Memory B cell (primary cell): Measurements from ENCODE around the gene ITPKC.

Experiments
- ATAC-seq: fragments of 150-1000 bp; cut with Tn5 transposase; 2 replicates; pipeline ENCODE4 v1.10.0; 2021; ENCODE audit warnings: low read depth, mild to moderate bottlenecking, moderate library complexity
- DNase-seq, 2 donors: peaks; one replicate each; pipeline ENCODE4 v3.0.0; 2022; ENCODE audit warnings: low spot score in 2 of 2
- H3K27ac Mint-ChIP-seq: one replicate; pipeline ENCODE4 v1.8.0; 2022; ENCODE audit warnings: mild to moderate bottlenecking, moderate library complexity, mixed read lengths
- H3K27me3 Mint-ChIP-seq: one replicate; pipeline ENCODE4 v1.8.0; 2022; ENCODE audit warnings: mixed read lengths
- H3K36me3 Mint-ChIP-seq: one replicate; pipeline ENCODE4 v1.8.0; 2022; ENCODE audit warnings: mild to moderate bottlenecking, mixed read lengths
- H3K4me1 Mint-ChIP-seq: one replicate; pipeline ENCODE4 v1.8.0; 2022; ENCODE audit warnings: mixed read lengths
- H3K4me3 Mint-ChIP-seq: one replicate; pipeline ENCODE4 v1.8.0; 2022; ENCODE audit warnings: mild to moderate bottlenecking, moderate library complexity, mixed read lengths
- H3K9me3 Mint-ChIP-seq: one replicate; pipeline ENCODE4 v1.8.0; 2022; ENCODE audit warnings: mixed read lengths

Gene ITPKC

GRCh38 chr19:40735013-40735771 lies 18.3 kb downstream of the ITPKC start:
- Mint-ChIP-seq H3K9me3 (no peaks in the 10 kb centered on the region), H3K4me1 (peaks cover 4% of the 10 kb centered on the region), H3K27ac (no peak overlapping the region), H3K36me3 (peaks cover 42% of the 10 kb centered on the region), H3K27me3 (no peaks in the 10 kb centered on the region), H3K4me3 (no peak overlapping the region)
- ATAC-seq (no peak), DNase-seq (no peak)

GRCh38 chr19:40736661-40737060 lies 19.7 kb downstream of the ITPKC start:
- Mint-ChIP-seq H3K9me3 (no peaks in the 10 kb centered on the region), H3K4me3 (no peak overlapping the region), H3K27ac (no peak overlapping the region), H3K27me3 (no peaks in the 10 kb centered on the region), H3K36me3 (peaks cover 35% of the 10 kb centered on the region), H3K4me1 (peaks cover 5% of the 10 kb centered on the region)
- no peak for DNase-seq
- ATAC-seq: no peak

- no peak overlapping the region for H3K4me3 Mint-ChIP-seq
- H3K4me1 Mint-ChIP-seq: peaks cover 5% of the 10 kb centered on the region
- no peak for DNase-seq
- ATAC-seq: no peak
- no peaks in the 10 kb centered on the region for H3K27me3 Mint-ChIP-seq
- no peaks in the 10 kb centered on the region for H3K9me3 Mint-ChIP-seq
- no peak overlapping the region for H3K27ac Mint-ChIP-seq
- peaks cover 35% of the 10 kb centered on the region for H3K36me3 Mint-ChIP-seq
Observed at GRCh38 chr19:40737102-40737644, 20.3 kb downstream of the ITPKC start.

GRCh38 chr19:40739030-40739839 lies 22.3 kb downstream of the ITPKC start:
- H3K36me3 Mint-ChIP-seq: peaks cover 22% of the 10 kb centered on the region
- ATAC-seq (no peak), DNase-seq (no peak)
- H3K4me1 Mint-ChIP-seq: peaks cover 5% of the 10 kb centered on the region
- no peak overlapping the region for H3K4me3 Mint-ChIP-seq
- no peak overlapping the region for H3K27ac Mint-ChIP-seq
- no peaks in the 10 kb centered on the region for H3K27me3 Mint-ChIP-seq
- H3K9me3 Mint-ChIP-seq: no peaks in the 10 kb centered on the region

- H3K27ac Mint-ChIP-seq: no peak overlapping the region
- H3K4me3 Mint-ChIP-seq: no peak overlapping the region
- ATAC-seq (no peak), DNase-seq (no peak)
- H3K4me1 Mint-ChIP-seq: peaks cover 5% of the 10 kb centered on the region
- peaks cover 18% of the 10 kb centered on the region for H3K36me3 Mint-ChIP-seq
- no peaks in the 10 kb centered on the region for H3K9me3 Mint-ChIP-seq
- no peaks in the 10 kb centered on the region for H3K27me3 Mint-ChIP-seq
Observed at GRCh38 chr19:40739871-40740703, 23.2 kb downstream of the ITPKC start.

DNA sequence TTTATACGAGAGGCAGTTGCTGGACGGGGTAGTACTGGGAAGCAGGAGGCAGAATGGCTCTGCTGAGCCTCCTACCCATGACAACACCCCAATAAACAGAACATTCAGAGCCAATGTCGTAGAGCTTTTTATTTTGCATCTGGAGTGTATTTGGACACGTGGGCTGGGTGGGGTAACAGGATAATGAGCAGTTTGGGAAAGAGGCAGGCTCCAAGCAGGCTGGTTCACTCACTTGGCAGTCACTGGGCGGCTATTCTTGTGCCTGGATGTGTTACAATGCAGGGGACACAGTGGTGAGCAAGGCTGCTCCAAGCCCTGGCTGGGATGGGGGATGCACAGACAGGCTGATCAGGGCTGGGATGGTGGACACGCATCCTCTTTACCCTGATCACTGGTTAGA lies 23.8 kb downstream of the ITPKC start:
- Mint-ChIP-seq H3K4me1 (peaks cover 3% of the 10 kb centered on the region), H3K27ac (peak overlapping the region; percentile 70)

DNA sequence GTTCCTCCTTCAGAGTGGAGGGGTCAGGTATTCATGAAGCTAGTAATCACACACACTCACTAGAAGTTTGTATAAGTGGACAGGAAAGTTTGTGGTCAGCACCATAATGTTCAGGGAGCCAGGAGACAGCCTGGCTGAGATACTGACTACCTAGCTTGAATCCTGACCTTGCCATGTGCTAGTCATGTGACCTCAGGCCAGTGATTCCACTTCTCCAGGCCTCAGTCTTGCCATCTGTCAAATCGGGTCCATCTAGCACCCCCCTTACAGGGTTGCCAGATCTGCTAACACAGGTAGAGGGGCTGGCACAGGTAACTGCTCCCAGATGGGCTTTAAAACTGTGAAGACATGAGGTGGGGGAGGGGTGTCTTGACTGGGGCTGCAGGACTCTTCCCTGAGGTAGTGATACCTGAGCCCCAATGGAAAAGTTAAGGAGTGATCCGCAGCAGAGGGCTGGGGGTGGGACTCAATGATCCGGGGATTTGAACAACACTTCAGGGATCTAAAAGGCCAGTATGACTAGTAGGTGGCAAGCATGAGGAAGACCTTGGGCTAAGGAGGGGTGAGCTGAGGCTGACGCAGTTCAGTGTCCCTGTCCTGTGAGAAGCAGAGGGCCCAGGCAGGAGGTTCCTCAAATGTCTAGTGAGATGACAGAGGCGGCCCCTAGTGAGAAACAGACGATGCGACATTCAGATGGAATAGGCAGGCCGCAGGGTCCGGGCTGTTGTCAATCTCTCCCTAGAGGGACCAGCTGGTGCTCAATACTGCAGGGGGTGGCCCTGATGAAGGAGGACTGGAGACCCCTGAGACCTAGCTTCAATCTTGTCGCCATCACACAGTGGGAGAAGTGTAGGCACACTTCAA lies 24.8 kb downstream of the ITPKC start:
- Mint-ChIP-seq H3K9me3 (no peaks in the 10 kb centered on the region), H3K4me3 (no peak overlapping the region), H3K27me3 (no peaks in the 10 kb centered on the region), H3K4me1 (peaks cover 3% of the 10 kb centered on the region), H3K27ac (no peak overlapping the region), H3K36me3 (peaks cover 11% of the 10 kb centered on the region)
- DNase-seq (no peak), ATAC-seq (no peak)

More for the DNA sequence above, 23.8 kb downstream of the ITPKC start:
- ATAC-seq (no peak), DNase-seq (no peak)
- H3K27me3 Mint-ChIP-seq: no peaks in the 10 kb centered on the region
- H3K9me3 Mint-ChIP-seq: no peaks in the 10 kb centered on the region
- peaks cover 11% of the 10 kb centered on the region for H3K36me3 Mint-ChIP-seq
- no peak overlapping the region for H3K4me3 Mint-ChIP-seq

DNA sequence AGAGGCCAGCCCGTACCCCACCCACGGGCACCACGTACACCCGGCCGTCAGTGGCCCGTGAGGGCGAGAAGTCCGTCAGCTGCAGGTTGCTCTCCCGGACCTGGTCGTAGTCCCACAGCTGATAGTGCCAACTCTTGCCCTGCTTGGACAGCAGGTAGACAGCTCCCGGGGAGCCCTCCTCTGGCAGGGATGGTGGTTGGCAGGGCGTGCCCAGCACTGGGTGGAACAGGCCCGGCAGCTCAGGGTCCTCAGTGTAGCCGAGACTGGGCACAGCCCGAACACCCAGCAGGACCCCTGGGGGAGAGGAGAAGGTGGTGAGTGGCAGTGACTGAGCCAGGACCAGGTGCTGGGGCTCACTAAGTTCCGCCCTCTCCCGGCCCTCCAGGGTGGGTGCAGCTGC lies 25.6 kb downstream of the ITPKC start:
- Mint-ChIP-seq H3K27me3 (no peaks in the 10 kb centered on the region), H3K4me1 (peaks cover 3% of the 10 kb centered on the region), H3K36me3 (peaks cover 9% of the 10 kb centered on the region), H3K9me3 (no peaks in the 10 kb centered on the region), H3K4me3 (no peak overlapping the region), H3K27ac (no peak overlapping the region)
- ATAC-seq (no peak), DNase-seq (no peak)

DNA sequence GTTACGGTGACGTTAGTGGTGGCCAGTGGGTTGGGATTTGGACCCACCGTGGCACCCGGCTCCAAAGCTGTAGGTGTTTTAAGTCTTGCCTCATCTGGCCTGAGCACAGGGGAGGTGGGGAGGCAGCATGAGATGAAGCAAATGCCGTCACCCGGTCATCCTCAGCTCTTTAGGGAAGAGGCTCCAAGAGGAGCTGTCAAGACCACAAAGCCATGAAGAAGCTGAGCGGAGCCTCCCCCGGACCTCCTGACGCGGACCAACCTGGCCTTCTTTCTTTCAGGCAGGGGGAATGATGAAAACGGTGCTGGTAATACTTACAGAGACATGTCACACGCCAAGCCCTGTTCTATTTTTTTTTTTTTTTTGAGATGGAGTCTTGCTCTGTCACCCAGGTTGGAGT lies 26.0 kb downstream of the ITPKC start:
- H3K27ac Mint-ChIP-seq: no peak overlapping the region
- H3K36me3 Mint-ChIP-seq: peaks cover 7% of the 10 kb centered on the region
- H3K9me3 Mint-ChIP-seq: no peaks in the 10 kb centered on the region
- no peak for DNase-seq
- no peak overlapping the region for H3K4me3 Mint-ChIP-seq
- H3K4me1 Mint-ChIP-seq: peaks cover 3% of the 10 kb centered on the region
- no peak for ATAC-seq
- no peaks in the 10 kb centered on the region for H3K27me3 Mint-ChIP-seq

GRCh38 chr19:40743926-40744325 lies 27.0 kb downstream of the ITPKC start:
- Mint-ChIP-seq H3K27me3 (no peaks in the 10 kb centered on the region), H3K4me3 (no peak overlapping the region), H3K36me3 (peaks cover 5% of the 10 kb centered on the region), H3K9me3 (no peaks in the 10 kb centered on the region), H3K27ac (no peak overlapping the region), H3K4me1 (peaks cover 8% of the 10 kb centered on the region)
- ATAC-seq: no peak
- DNase-seq: no peak

- Mint-ChIP-seq H3K27me3 (no peaks in the 10 kb centered on the region), H3K4me3 (no peak overlapping the region), H3K27ac (no peak overlapping the region), H3K9me3 (no peaks in the 10 kb centered on the region), H3K4me1 (peaks cover 16% of the 10 kb centered on the region), H3K36me3 (no peaks in the 10 kb centered on the region)
- ATAC-seq (peak; percentile 32), DNase-seq (no peak)
Observed at GRCh38 chr19:40744554-40745401, 27.9 kb downstream of the ITPKC start.

DNA sequence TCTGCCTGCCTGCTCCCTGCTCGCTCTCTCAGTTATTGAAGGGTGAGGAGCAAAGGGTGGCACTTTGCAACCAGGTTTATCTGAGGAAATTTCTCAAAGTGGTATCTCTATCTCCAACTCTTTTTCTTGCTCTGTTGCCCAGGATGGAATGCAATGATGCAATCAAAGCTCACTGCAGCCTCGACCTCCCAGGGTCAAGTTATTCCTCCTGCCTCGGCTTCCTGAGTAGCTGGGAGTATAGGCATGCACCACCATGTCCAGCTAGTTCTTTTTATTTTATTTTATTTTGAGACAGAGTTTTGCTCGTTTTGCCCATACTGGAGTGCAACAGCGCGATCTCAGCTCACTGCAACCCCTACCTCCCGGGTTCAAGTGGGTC lies 28.5 kb downstream of the ITPKC start:
- DNase-seq (no peak), ATAC-seq (no peak)
- Mint-ChIP-seq H3K4me1 (peaks cover 22% of the 10 kb centered on the region), H3K4me3 (no peak overlapping the region), H3K27me3 (no peaks in the 10 kb centered on the region), H3K36me3 (no peaks in the 10 kb centered on the region), H3K9me3 (no peaks in the 10 kb centered on the region), H3K27ac (no peak overlapping the region)
